ACHN (cell line): ENCODE measurements around the gene SNIP1.
A peak's percentile ranks its signal among the peaks of the same experiment; 100 is the strongest.
"Not testable (repeated sequence)": the region's sequence is repeated elsewhere in the genome, so short reads cannot be mapped to it uniquely, and the experiment has no call there.

Experiments used
- DNase-seq: peaks from one replicate; pipeline ENCODE4 v3.0.0-alpha.2; 2015
- in situ Hi-C: cut with HindIII; loops from 2 replicates; pipeline ENCODE4 v1.10.0; 2017; ENCODE audit warnings: low sequenced_read_pairs, low pct_ligation_motif_present, low pct_unique_long_range_greater_than_20kb

Gene SNIP1

GRCh38 chr1:37553927-37554808, at the start of gene SNIP1:
Gene SNIP1 (minus strand): TSS chr1:37554293. CDS start chr1:37554229, 64 bp downstream.
- peak; percentile 91 for DNase-seq
- in situ Hi-C loops, result no loop called here

- peak; percentile 50 for DNase-seq
- in situ Hi-C loops, result no loop called here
These were observed 48.9 kb upstream of the SNIP1 start for GRCh38 chr1:37602750-37603694.

GRCh38 chr1:37601441-37601840, 47.3 kb upstream of the SNIP1 start:
- no peak for DNase-seq
- in situ Hi-C loops, result no loop called here

- no peak for DNase-seq
These were observed 45.8 kb upstream of the SNIP1 start for GRCh38 chr1:37599940-37600339.

GRCh38 chr1:37596182-37596667, 42.1 kb upstream of the SNIP1 start:
- no peak for DNase-seq
- in situ Hi-C loops, result no loop called here

More at GRCh38 chr1:37599940-37600339, 45.8 kb upstream of the SNIP1 start:
- in situ Hi-C loops, result no loop called here

GRCh38 chr1:37595440-37596181, 41.5 kb upstream of the SNIP1 start, which contains the start of gene GNL2:
Gene GNL2 (minus strand): TSS chr1:37595937. CDS start chr1:37595822, 115 bp downstream.
- in situ Hi-C loops, result no loop called here
- peak; percentile 93 for DNase-seq

- in situ Hi-C loops, result no loop called here
- DNase-seq, result no peak
These were observed 39.6 kb upstream of the SNIP1 start for GRCh38 chr1:37593726-37594125.

GRCh38 chr1:37588939-37589338, 34.8 kb upstream of the SNIP1 start:
- in situ Hi-C loops, result no loop called here
- DNase-seq, result no peak

GRCh38 chr1:37584544-37584943, 30.5 kb upstream of the SNIP1 start:
- DNase-seq, in situ Hi-C loops: not testable (repeated sequence)

GRCh38 chr1:37575692-37576091, 21.6 kb upstream of the SNIP1 start:
- in situ Hi-C loops, result no loop called here
- DNase-seq, result no peak

GRCh38 chr1:37574834-37575480, 20.9 kb upstream of the SNIP1 start:
- no peak for DNase-seq
- in situ Hi-C loops, result no loop called here

- no peak for DNase-seq
- in situ Hi-C loops, result no loop called here
These were observed 16.6 kb upstream of the SNIP1 start for GRCh38 chr1:37570528-37571334.

- DNase-seq, result no peak
- in situ Hi-C loops, result no loop called here
These were observed 12.9 kb upstream of the SNIP1 start for GRCh38 chr1:37567023-37567422.

- in situ Hi-C loops, result no loop called here
These were observed 10.8 kb upstream of the SNIP1 start for GRCh38 chr1:37564892-37565291.

GRCh38 chr1:37562984-37563383, 8.9 kb upstream of the SNIP1 start:
- DNase-seq, result no peak
- in situ Hi-C loops, result no loop called here

More at GRCh38 chr1:37564892-37565291, 10.8 kb upstream of the SNIP1 start:
- DNase-seq, result no peak

- in situ Hi-C loops, result no loop called here
- DNase-seq, result peak; percentile 12
These were observed 7.3 kb upstream of the SNIP1 start for GRCh38 chr1:37561133-37562132.
